Neural progenitor cell (in vitro differentiated cells): ENCODE data around the gene VAV2.

Experiments
- CTCF ChIP-seq: fragments of 200-600 bp; sonication (generic); IDR thresholded peaks from 2 replicates; pipeline ENCODE4 v1.5.1; 2017; ENCODE audit warnings: antibody characterized with exemption, mild to moderate bottlenecking
- EZH2phosphoT487 ChIP-seq: fragments of 200-600 bp; sonication (generic); IDR thresholded peaks from 2 replicates; pipeline ENCODE4 v1.6.1; 2017; ENCODE audit warnings: antibody characterized with exemption

- TF ChIP-seq CTCF (no peak), EZH2phosphoT487 (no peak)
Observed at GRCh38 chr9:133975511-133975910, 16.6 kb downstream of the VAV2 start.
